A549 (cell line): Measurements from ENCODE around the gene FGFR2.

Experiments
- CHD2 ChIP-seq: fragments of 150-350 bp; IDR thresholded peaks from 2 replicates; pipeline ENCODE4 v1.6.1; 2014; ENCODE audit warnings: low read length; ENCODE audit not compliant: partially characterized antibody
- CTCF ChIP-seq: fragments of >200 bp; sonication (Bioruptor Twin); formaldehyde crosslinking; IDR thresholded peaks from 3 replicates; pipeline ENCODE4 v1.5.1; 2016
- MAX ChIP-seq: IDR thresholded peaks from 2 replicates; pipeline ENCODE4 v1.6.1; 2012
- RAD21 ChIP-seq, 2 experiments: fragments of >200 bp in 1 of 2; sonication (Bioruptor Twin) in 1 of 2; formaldehyde crosslinking in 1 of 2; IDR thresholded peaks in 1 of 2; conservative IDR thresholded peaks in 1 of 2; 2 replicates in 1 of 2; 3 replicates in 1 of 2; pipeline ENCODE4 v1.6.1; 2012 to 2018; ENCODE audit warnings: inconsistent platforms in 1 of 2

- TF ChIP-seq CTCF (no peak), MAX (no peak), CHD2 (no peak), RAD21 (conservative IDR thresholded peaks at IDR 0.05 in 1 of 2, IDR thresholded peaks at IDR 0.05 in 1 of 2) (no peak)
Observed at GRCh38 chr10:121436630-121437341, 161.5 kb downstream of the FGFR2 start.
